Measurements from ENCODE around the gene TMEM202.

GRCh38 chr15:72389231-72389630, 8.9 kb upstream of the TMEM202 start:
- TF ChIP-seq CTCF (conservative IDR thresholded peaks at IDR 0.05) (no peak), ZFX (IDR thresholded peaks at IDR 0.05) (no peak)
